Measurements from ENCODE around the gene DNAH10. TPM values are rescaled to one million over a fixed set of nuclear protein-coding genes. Genes with fewer than 3 reads are reported as not detected.

Gene DNAH10
- total and polyA plus RNA-seq, 2 of the 4 experiments (the other 2 are of a cell fraction), result 0.18 to 0.22 TPM

DNA sequence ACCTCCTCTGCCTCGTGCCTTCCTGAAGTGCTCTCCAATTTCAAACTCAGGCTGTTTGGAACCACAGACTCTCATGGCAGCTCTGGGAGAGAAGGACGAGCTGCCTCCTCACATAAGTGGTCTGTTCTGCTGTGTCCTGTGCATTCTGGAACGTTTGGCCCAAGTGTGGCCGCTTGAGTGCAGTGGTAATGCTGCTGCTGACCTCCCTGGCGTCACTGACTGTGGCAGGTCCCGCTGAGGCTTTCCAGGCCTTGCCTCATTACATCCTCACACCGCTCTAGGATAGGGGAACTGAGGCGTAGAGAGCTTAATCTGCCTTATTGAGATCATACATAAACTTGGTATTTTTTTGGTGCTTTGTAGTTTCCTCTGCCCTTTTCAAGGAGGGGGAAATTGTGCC, 196.4 kb downstream of the DNAH10 start:
- ATAC-seq (ENCODE audit: low read depth), result no peak
- H3K4ac ChIP-seq (ENCODE audit: low read depth, low read length), result no peak overlapping the region
- H3K14ac ChIP-seq (replicated peaks; ENCODE audit: low read depth, low read length), result no peak overlapping the region

More for the DNA sequence above, 196.4 kb downstream of the DNAH10 start:
- Histone ChIP-seq H3K4me1 (ENCODE audit: control insufficient read depth, insufficient read depth, low read length) (no peaks in the 10 kb centered on the region), H4K8ac (ENCODE audit: low read depth in 2 of 2, low read length in 2 of 2) (no peak overlapping the region), H4K5ac (ENCODE audit: low read depth, low read length) (no peak overlapping the region), H3K4me2 (ENCODE audit: low read depth, low read length) (no peak overlapping the region), H2BK120ac (ENCODE audit: low read depth, low read length) (no peak overlapping the region), H3K27ac (ENCODE audit: insufficient read depth, low read length) (no peak overlapping the region), H3K4me3 (ENCODE audit: insufficient read depth, low read depth, low read length) (no peak overlapping the region), H2BK20ac (ENCODE audit: low read depth, low read length) (no peak overlapping the region), H3K9me3 (ENCODE audit: control insufficient read depth, insufficient read depth, low read length) (no peaks in the 10 kb centered on the region), H2AK5ac (ENCODE audit: low read depth, low read length) (no peak overlapping the region), H2AK9ac (replicated peaks; ENCODE audit: low read depth, low read length, poor library complexity) (no peak overlapping the region), H2BK5ac (ENCODE audit: low read depth, low read length, poor library complexity, severe bottlenecking) (no peak overlapping the region), H3K9me1 (ENCODE audit: insufficient read depth, low read length) (peaks cover 6% of the 10 kb centered on the region), H3K79me1 (ENCODE audit: low read depth in 1 of 2, low read length in 2 of 2) (peaks cover 29 to 67% of the 10 kb centered on the region in 2 experiments), H3K18ac (ENCODE audit: low read depth, low read length) (no peak overlapping the region), H3K56ac (ENCODE audit: extremely low read depth, insufficient read depth, low read length) (no peak overlapping the region), H2BK15ac (ENCODE audit: low read depth, low read length) (no peak overlapping the region), H3K9ac (ENCODE audit: low read depth, low read length) (no peak overlapping the region), H3K23ac (ENCODE audit: low read depth, low read length) (no peak overlapping the region), H3K36me3 (ENCODE audit: control insufficient read depth, insufficient read depth, low read length) (no peaks in the 10 kb centered on the region), H3K27me3 (ENCODE audit: control insufficient read depth, insufficient read depth, low read length) (no peaks in the 10 kb centered on the region), H2AFZ (replicated peaks; ENCODE audit: low read length, poor library complexity) (no peak overlapping the region), H4K91ac (ENCODE audit: insufficient read depth, low read depth, low read length) (no peak overlapping the region), H4K20me1 (ENCODE audit: insufficient read depth, low read length) (peaks cover 3% of the 10 kb centered on the region; the same call in 1 of the 2 replicates)
- intact Hi-C loops (cut with micrococcal nuclease), result no loop called here
- in situ Hi-C loops (cut with MboI; ENCODE audit: low sequenced_read_pairs), result no loop called here
- CTCF ChIA-PET, result no interaction called here
- POLR2A ChIA-PET (ENCODE audit: unreplicated experiment), result no interaction called here
- dilution Hi-C loops (cut with HindIII; ENCODE audit: low sequenced_read_pairs, unreplicated experiment), result no loop called here
- WGBS, 2 experiments (ENCODE audit: extremely low coverage in 2 of 2, insufficient read length in 1 of 2), result 60% methylated on average over 1 of the region's 8 CpGs; no CpG with 5 or more reads in 1 of the 2 experiments
- BruUV-seq (replicated peaks), result no TSS peak
- TF ChIP-seq, protein P1, sequence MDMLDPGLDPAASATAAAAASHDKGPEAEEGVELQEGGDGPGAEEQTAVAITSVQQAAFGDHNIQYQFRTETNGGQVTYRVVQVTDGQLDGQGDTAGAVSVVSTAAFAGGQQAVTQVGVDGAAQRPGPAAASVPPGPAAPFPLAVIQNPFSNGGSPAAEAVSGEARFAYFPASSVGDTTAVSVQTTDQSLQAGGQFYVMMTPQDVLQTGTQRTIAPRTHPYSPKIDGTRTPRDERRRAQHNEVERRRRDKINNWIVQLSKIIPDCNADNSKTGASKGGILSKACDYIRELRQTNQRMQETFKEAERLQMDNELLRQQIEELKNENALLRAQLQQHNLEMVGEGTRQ (IDR thresholded peaks at IDR 0.05; ENCODE audit: low read depth, low read length), result no peak
- no peak for TF ChIP-seq FOS (IDR thresholded peaks at IDR 0.05; ENCODE audit: low read depth, low read length)
- no peak for TF ChIP-seq BHLHE40 (IDR thresholded peaks at IDR 0.05; ENCODE audit: low read depth, low read length)
- no peak for TF ChIP-seq RFX5 (IDR thresholded peaks at IDR 0.05; ENCODE audit: low read depth, low read length)
- no peak for TF ChIP-seq NFE2L2 (IDR thresholded peaks at IDR 0.05; ENCODE audit: low read depth, low read length)
- no peak for TF ChIP-seq CEBPB (IDR thresholded peaks at IDR 0.05; ENCODE audit: low read depth, low read length)
- no peak for TF ChIP-seq RCOR1 (IDR thresholded peaks at IDR 0.05; ENCODE audit: insufficient replicate concordance, low read length)
- TF ChIP-seq POLR2A (IDR thresholded peaks at IDR 0.05; ENCODE audit: low read depth, low read length), result no peak
- no peak for TF ChIP-seq MXI1 (IDR thresholded peaks at IDR 0.05; ENCODE audit: borderline replicate concordance, low read depth, low read length)
- DNase-seq, result no peak
